Measurements from ENCODE around the gene LEFTY2. TPM values are rescaled to one million over a fixed set of nuclear protein-coding genes. Genes with fewer than 3 reads are reported as not detected.

Gene LEFTY2
- total and polyA plus RNA-seq, 2 of the 4 experiments (the other 2 are of a cell fraction), result not detected

- TF ChIP-seq MXI1 (IDR thresholded peaks at IDR 0.05; ENCODE audit: borderline replicate concordance, low read depth, low read length) (no peak), CTCF (conservative IDR thresholded peaks at IDR 0.05; ENCODE audit: low read depth, low read length) (no peak), CEBPB (IDR thresholded peaks at IDR 0.05; ENCODE audit: low read depth, low read length) (no peak)
Measured at GRCh38 chr1:225897595-225898514, 43.2 kb downstream of the LEFTY2 start (continued).
